ENCODE measurements around the gene MOB3B. TPM values are rescaled to one million over a fixed set of nuclear protein-coding genes. Genes with fewer than 3 reads are reported as not detected.

MOB3B gene
- total RNA-seq, 1 donor: 0.43 TPM

DNA sequence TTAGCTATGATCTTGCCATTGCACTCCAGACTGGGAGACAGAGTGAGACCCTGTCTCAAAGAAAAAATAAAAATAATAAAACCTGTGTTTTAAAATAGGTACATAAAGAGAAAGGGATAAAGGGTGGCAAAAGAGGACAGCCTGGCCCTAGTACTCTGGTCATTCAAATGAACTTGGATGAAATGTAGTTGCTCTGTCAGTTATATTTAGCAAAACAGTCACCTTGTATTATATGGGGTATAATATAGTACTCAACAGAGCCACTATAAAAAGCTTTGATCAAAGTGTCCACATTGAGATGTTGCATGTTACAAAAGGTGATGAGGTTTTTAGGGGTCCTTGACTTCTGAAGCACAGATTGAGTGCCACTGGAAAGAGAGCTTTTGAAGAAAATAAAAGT is 171.6 kb downstream of the MOB3B start:
- TF ChIP-seq, protein P1, sequence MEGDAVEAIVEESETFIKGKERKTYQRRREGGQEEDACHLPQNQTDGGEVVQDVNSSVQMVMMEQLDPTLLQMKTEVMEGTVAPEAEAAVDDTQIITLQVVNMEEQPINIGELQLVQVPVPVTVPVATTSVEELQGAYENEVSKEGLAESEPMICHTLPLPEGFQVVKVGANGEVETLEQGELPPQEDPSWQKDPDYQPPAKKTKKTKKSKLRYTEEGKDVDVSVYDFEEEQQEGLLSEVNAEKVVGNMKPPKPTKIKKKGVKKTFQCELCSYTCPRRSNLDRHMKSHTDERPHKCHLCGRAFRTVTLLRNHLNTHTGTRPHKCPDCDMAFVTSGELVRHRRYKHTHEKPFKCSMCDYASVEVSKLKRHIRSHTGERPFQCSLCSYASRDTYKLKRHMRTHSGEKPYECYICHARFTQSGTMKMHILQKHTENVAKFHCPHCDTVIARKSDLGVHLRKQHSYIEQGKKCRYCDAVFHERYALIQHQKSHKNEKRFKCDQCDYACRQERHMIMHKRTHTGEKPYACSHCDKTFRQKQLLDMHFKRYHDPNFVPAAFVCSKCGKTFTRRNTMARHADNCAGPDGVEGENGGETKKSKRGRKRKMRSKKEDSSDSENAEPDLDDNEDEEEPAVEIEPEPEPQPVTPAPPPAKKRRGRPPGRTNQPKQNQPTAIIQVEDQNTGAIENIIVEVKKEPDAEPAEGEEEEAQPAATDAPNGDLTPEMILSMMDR (IDR thresholded peaks at IDR 0.05; ENCODE audit: insufficient read depth, low read depth, low read length): no peak
- DNase-seq (ENCODE audit: low read depth): no peak
- no peak overlapping the region for H3K4me3 ChIP-seq (ENCODE audit: low read depth, low read length)

DNA sequence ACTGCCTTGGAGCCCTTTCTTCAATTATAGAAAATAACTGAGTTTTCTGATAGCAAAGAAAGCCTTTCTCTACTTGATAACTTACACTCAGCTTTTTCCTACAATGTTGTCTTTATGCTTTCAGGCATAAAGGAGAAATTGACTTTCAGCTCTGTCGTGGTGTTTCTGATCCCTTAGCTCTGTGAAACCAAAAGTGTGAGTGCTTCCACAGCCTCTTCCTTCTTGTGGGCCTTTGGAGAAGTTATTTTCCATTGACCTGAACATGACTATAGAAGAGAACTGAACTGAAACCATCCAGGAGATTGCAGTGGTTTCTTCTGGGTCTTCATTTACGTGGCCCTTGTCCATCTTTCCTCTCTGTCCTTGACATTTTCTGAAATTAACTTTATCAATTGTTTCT is 173.2 kb downstream of the MOB3B start:
- TF ChIP-seq, protein P1 (IDR thresholded peaks at IDR 0.05; ENCODE audit: insufficient read depth, low read depth, low read length): no peak
- no peak for DNase-seq (ENCODE audit: low read depth)
- no peak overlapping the region for H3K4me3 ChIP-seq (ENCODE audit: low read depth, low read length)

GRCh38 chr9:27355166-27355565 is 174.4 kb downstream of the MOB3B start:
- TF ChIP-seq, protein P1 (IDR thresholded peaks at IDR 0.05; ENCODE audit: insufficient read depth, low read depth, low read length): no peak
- DNase-seq (ENCODE audit: low read depth): peak; percentile 15
- H3K4me3 ChIP-seq (ENCODE audit: low read depth, low read length): no peak overlapping the region

DNA sequence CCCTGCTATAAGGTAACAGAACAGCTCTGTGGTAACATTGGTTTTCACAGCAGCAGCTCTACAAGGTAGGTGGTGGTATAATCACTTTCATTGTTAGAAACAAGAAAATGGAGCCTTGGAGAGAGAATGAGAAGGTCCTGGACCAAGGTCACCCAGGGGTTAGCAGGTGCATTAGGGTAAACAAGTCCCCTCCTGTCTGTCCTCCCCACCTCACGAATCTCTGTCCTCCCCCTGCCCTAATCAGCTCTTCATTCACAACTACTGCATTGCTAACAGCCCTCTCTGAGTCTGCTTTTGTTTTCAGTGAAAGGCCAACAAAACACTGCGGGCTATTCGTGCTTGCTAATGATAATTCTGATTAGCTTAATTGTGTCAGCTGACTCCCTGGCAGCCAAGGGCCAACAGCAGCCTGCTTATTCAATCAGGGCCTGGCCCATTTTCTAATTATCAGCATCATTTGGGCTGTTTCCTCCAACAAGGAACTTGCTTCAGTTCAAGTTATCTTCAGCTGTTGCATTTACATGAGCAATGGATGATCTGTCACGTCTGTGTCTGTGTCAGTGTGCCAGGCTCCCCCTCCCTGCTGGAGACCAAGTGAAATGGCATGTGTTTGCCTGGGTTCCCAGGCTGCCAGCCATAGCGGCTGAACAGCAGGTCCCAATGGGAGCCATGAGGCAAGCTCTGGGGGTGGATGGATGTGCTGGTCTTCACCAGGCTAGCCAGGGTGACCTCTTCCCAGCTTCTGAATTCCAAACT is 176.0 kb downstream of the MOB3B start:
- TF ChIP-seq, protein P1 (IDR thresholded peaks at IDR 0.05; ENCODE audit: insufficient read depth, low read depth, low read length): no peak
- DNase-seq (ENCODE audit: low read depth): no peak
- no peak overlapping the region for H3K4me3 ChIP-seq (ENCODE audit: low read depth, low read length)

DNA sequence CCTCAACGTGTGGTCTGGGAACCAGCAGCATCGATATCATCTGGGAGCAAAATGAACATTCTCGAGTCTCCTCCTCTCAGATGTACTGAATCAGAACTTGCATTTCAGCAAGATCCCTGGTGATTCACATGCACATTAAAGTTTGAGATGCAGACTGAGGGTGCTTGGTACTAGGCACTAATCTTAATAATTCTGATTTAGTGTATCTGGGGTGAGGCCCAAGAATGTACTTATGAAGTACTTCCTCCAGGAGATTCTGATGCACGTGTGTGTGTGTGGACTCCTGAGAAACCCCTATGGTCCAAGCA is 176.5 kb downstream of the MOB3B start:
- TF ChIP-seq, protein P1 (IDR thresholded peaks at IDR 0.05; ENCODE audit: insufficient read depth, low read depth, low read length): no peak
- no peak for DNase-seq (ENCODE audit: low read depth)
- no peak overlapping the region for H3K4me3 ChIP-seq (ENCODE audit: low read depth, low read length)

DNA sequence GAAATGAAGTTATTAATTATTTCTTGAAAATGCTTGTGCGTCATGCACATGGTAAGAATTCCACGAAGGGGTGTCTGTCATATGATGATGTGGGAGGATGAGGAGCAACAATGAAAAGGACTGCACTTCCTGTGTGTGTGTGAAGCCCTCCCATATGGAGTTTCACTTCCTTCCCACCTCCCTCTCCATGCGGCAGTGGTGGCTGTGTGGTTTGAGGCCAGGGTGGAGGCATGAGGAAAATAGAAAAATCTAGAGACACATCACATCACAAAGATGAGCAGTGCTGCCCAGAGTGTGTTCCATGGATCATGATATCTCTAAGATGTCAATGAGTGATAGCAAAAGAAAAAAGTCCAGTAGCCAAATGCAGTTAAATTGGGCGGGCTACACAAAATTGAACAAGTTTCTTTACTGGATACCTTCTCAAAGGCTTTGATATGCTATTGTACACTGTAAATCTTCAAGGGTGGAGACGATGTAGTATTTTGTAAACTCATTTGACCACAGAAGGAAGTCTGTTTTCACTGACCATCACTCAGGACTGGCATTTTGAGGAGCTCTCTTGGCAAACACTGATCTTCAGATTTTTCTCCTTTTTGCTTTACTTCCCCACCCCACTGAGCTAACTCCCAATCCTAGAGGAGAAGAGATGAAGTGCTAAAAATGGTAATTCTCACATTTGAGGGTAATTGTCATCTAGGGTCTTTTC is 177.0 kb downstream of the MOB3B start:
- no peak for DNase-seq (ENCODE audit: low read depth)
- TF ChIP-seq, protein P1 (IDR thresholded peaks at IDR 0.05; ENCODE audit: insufficient read depth, low read depth, low read length): no peak
- H3K4me3 ChIP-seq (ENCODE audit: low read depth, low read length): no peak overlapping the region

Measured in fibroblast of villous mesenchyme (primary cell).